Heart left ventricle (tissue), 16 donors: ENCODE measurements around the gene C1orf116. TPM values are rescaled to one million over a fixed set of nuclear protein-coding genes. Genes with fewer than 3 reads are reported as not detected.

Source experiments
- ATAC-seq, 4 donors: fragments of 200-7000 bp; cut with Tn5 transposase; one replicate each; pipeline ENCODE4 v1.9.1; 2020 to 2022; ENCODE audit warnings: moderate library complexity in 4 of 4, mild to moderate bottlenecking in 3 of 4, moderate number of reproducible peaks in 1 of 4
- DNase-seq, 5 donors: peaks; one replicate each; pipeline ENCODE4 v3.0.0-alpha.2; 2020
- H3K27ac ChIP-seq, 12 donors: fragments of 200-600 bp; sonication (generic) in 4 of 12; one replicate each; pipeline versions ENCODE4 v1.5.0 to v1.8.0; 2016 to 2022; ENCODE audit warnings: mild to moderate bottlenecking in 2 of 12
- H3K27me3 ChIP-seq, 9 donors: fragments of 200-600 bp; sonication (generic) in 2 of 9; one replicate each; pipeline versions ENCODE4 v1.5.1 to v1.8.0; 2016 to 2022; ENCODE audit warnings: mild to moderate bottlenecking in 3 of 9
- H3K36me3 ChIP-seq, 9 donors: fragments of 200-600 bp; sonication (generic) in 2 of 9; one replicate each; pipeline versions ENCODE4 v1.5.0 to v1.8.0; 2018 to 2022; ENCODE audit warnings: mild to moderate bottlenecking in 2 of 9
- H3K4me1 ChIP-seq, 12 donors: fragments of 200-600 bp; sonication (generic) in 4 of 12; one replicate each; pipeline versions ENCODE4 v1.5.0 to v1.8.0; 2016 to 2022; ENCODE audit warnings: mild to moderate bottlenecking in 3 of 12
- H3K4me3 ChIP-seq, 12 donors: fragments of 200-600 bp; sonication (generic) in 4 of 12; one replicate each; pipeline versions ENCODE4 v1.5.0 to v1.8.0; 2017 to 2022; ENCODE audit warnings: mild to moderate bottlenecking in 9 of 12, moderate library complexity in 4 of 12
- H3K9me3 ChIP-seq, 12 donors: fragments of 200-600 bp; sonication (generic) in 4 of 12; one replicate each; pipeline versions ENCODE4 v1.5.0 to v1.8.0; 2016 to 2022; ENCODE audit warnings: mild to moderate bottlenecking in 1 of 12
- POLR2A ChIP-seq, 2 donors: fragments of 450-650 bp; IDR thresholded peaks; one replicate each; pipeline ENCODE4 v1.6.1; 2017; ENCODE audit warnings: antibody characterized with exemption in 2 of 2, mild to moderate bottlenecking in 2 of 2, moderate library complexity in 2 of 2
- WGBS, 4 donors: extraction: QIAGEN DNeasy Blood & Tissue Kit in 2 of 4; methylation state at CpG; one replicate each; pipeline versions ENCODE4 v1.1.5 to v1.1.7; 2013 to 2018; 5-methylcytosine and 5-hydroxymethylcytosine counted together
- intact Hi-C, 10 donors: fragments of 100-400 bp; cut with DNase I; formaldehyde crosslinking; loops; one replicate each; pipeline versions ENCODE4 v1.11.1 to v1.14.2; 2022
- polyA plus RNA-seq, 2 donors: library from polyadenylated mRNA; stranded (reverse); fragments of 200-250 nt; gene quantifications; one replicate each; pipeline ENCODE4 v1.2.3, GENCODE V29; 2013
- total RNA-seq, 9 donors: library from RNA; depleted of rRNA in 2 of 9; stranded (reverse); fragments of >200 nt in 2 of 9; fragmentation: NEBNext Ultra II Directional in 3 of 9; extraction: Animal tissue kit (Norgen Biotek cat#: 25700) in 3 of 9; gene quantifications; one replicate each; pipeline versions ENCODE4 v1.1.0 to v1.2.4, GENCODE V29; 2016 to 2023
- TF ChIP-seq, protein P1 (sequence below), 12 donors: fragments of 200-600 bp; sonication (generic) in 4 of 12; IDR thresholded peaks; one replicate each; pipeline versions ENCODE4 v1.5.0 to v1.8.0; 2018 to 2022; ENCODE audit warnings: antibody characterized with exemption in 12 of 12, mild to moderate bottlenecking in 5 of 12
- donor health status: ischemic (EF 13 %, LVEDD 7.1; RV severe dilation, severe dysfunction).
- donor health status: healthy with polysubstance abuse.
- donor health status: DM: no; HTN: yes; CAD: no.
- donor health status: DM: no; HTN: no; CAD: no.
- donor health status: ischemic (EF 25% LVEDD 6.9; RV normal size, moderate dysfunction).
- donor health status: ischemic (EF 25% LVEDD 5.7; RV mildly dilated, moderate dysfunction).
- donor health status: healthy.
- donor health status: DM: yes; HTN: yes; CAD: no.
- donor health status: ischemic (EF 35%, LVEDD 5.7; RV mildly dilated, moderate dysfunction).
- donor health status: nonischemic (EF 11% LVEDD 7.7; RV severe dilation, severe dysfunction).
- donor health status: DM: yes; HTN: yes; CAD: no.
- donor health status: PGD.
- donor health status: ischemic (EF 29% LVEDD 5.4; RV normal size, mild dysfunction).
- donor health status: nonischemic (EF 23%, LVEDD 6.1; RV moderate dilation, normal function).

C1orf116 gene
- total and polyA plus RNA-seq, 11 donors: 0.08 to 3.3 (median 0.60) TPM

DNA sequence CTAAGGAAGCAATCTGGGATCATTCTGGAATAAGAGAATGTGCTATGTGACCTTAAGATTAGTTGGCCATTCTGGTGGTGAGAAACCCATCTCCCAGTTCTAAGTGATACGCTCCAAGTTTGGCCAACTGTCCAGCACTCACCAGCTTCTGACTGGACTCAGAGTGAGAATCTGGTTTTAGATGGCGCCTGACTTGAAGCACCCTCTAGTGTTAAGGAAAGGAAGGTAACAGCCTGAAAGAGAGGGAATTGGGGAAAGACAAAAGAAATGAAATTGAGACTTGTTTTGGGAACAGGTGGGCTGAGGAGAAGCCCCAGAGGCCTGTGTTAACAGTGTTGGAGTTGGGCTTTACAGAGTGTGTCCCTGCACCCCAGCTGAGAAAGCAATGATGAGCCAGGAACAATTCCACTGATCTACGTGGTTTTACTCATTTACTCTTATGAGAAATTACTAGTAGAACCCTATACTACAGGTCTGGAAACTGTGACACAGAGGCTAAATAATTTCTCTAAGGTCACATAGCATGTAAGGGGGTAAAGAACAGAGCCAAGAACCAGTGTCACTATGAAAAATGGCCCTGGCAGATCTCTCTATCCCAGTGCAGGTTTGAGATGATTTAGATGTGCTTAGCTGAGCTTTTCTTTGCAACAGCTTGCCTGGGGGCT is 53.0 kb downstream of the C1orf116 start:
- ATAC-seq (no peak), DNase-seq (no peak)
- Histone ChIP-seq H3K27me3 (peaks cover 0 to 9% (median 0%) of the 10 kb centered on the region in 9 donors), H3K36me3 (no peaks in the 10 kb centered on the region), H3K4me3 (no peak overlapping the region), H3K9me3 (no peaks in the 10 kb centered on the region), H3K4me1 (no peaks in the 10 kb centered on the region), H3K27ac (no peak overlapping the region)
- no peak for TF ChIP-seq POLR2A (IDR thresholded peaks at IDR 0.05)
- TF ChIP-seq, protein P1, sequence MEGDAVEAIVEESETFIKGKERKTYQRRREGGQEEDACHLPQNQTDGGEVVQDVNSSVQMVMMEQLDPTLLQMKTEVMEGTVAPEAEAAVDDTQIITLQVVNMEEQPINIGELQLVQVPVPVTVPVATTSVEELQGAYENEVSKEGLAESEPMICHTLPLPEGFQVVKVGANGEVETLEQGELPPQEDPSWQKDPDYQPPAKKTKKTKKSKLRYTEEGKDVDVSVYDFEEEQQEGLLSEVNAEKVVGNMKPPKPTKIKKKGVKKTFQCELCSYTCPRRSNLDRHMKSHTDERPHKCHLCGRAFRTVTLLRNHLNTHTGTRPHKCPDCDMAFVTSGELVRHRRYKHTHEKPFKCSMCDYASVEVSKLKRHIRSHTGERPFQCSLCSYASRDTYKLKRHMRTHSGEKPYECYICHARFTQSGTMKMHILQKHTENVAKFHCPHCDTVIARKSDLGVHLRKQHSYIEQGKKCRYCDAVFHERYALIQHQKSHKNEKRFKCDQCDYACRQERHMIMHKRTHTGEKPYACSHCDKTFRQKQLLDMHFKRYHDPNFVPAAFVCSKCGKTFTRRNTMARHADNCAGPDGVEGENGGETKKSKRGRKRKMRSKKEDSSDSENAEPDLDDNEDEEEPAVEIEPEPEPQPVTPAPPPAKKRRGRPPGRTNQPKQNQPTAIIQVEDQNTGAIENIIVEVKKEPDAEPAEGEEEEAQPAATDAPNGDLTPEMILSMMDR (IDR thresholded peaks at IDR 0.05): peak in 9 of 12 donors; percentile 6 to 44 (median 20)
- WGBS, 4 donors: 80 to 87% (median 81%) methylated on average over 3 of the region's 3 CpGs
- intact Hi-C loops: loop anchor here in 8 of 10 donors (5.0 to 10.0 kb wide), 8 partner anchors 345 to 495 kb away; partner anchors contain the start of genes DYRK3 (in 4 of the 8) and EIF2D (in 1 of the 8)

- Histone ChIP-seq H3K36me3 (no peaks in the 10 kb centered on the region), H3K4me3 (no peak overlapping the region), H3K27ac (no peak overlapping the region), H3K4me1 (no peaks in the 10 kb centered on the region), H3K9me3 (no peaks in the 10 kb centered on the region), H3K27me3 (peaks cover 0 to 9% (median 0%) of the 10 kb centered on the region in 9 donors)
- intact Hi-C loops: loop anchor here in 3 of 10 donors (10.0 kb wide), 3 partner anchors 343 to 373 kb away; partner anchors contain the start of gene DYRK3 (in 1 of the 3)
- no peak for DNase-seq
- TF ChIP-seq, protein P1 (IDR thresholded peaks at IDR 0.05): no peak
- no peak for ATAC-seq
- 88 to 90% (median 89%) methylated on average over 7 of the region's 7 CpGs for WGBS, 4 donors
Measured at GRCh38 chr1:206978259-206978658, 54.3 kb downstream of the C1orf116 start.

GRCh38 chr1:206975306-206975705 is 57.2 kb downstream of the C1orf116 start:
- 70 to 93% (median 82%) methylated on average over 1 of the region's 1 CpG for WGBS, 4 donors

GRCh38 chr1:206974140-206974539 is 58.4 kb downstream of the C1orf116 start:
- intact Hi-C loops: loop anchor here in 3 of 10 donors (10.0 kb wide), 3 partner anchors 339 to 369 kb away; partner anchors contain the start of gene DYRK3 (in 1 of the 3)
- ATAC-seq: no peak
- H3K4me1 ChIP-seq: peaks cover 0 to 18% (median 0%) of the 10 kb centered on the region in 12 donors
- H3K27ac ChIP-seq: no peak overlapping the region
- TF ChIP-seq, protein P1 (IDR thresholded peaks at IDR 0.05): no peak
- no peak for TF ChIP-seq POLR2A (IDR thresholded peaks at IDR 0.05)
- H3K27me3 ChIP-seq: peaks cover 0 to 18% (median 0%) of the 10 kb centered on the region in 9 donors
- no peak overlapping the region for H3K4me3 ChIP-seq
- WGBS, 4 donors: 87 to 90% (median 88%) methylated on average over 3 of the region's 3 CpGs
- H3K36me3 ChIP-seq: no peaks in the 10 kb centered on the region
- H3K9me3 ChIP-seq: no peaks in the 10 kb centered on the region
- no peak for DNase-seq

More at GRCh38 chr1:206975306-206975705, 57.2 kb downstream of the C1orf116 start:
- TF ChIP-seq, protein P1 (IDR thresholded peaks at IDR 0.05): no peak
- TF ChIP-seq POLR2A (IDR thresholded peaks at IDR 0.05): no peak
- intact Hi-C loops: loop anchor here in 3 of 10 donors (10.0 kb wide), 3 partner anchors 341 to 371 kb away; partner anchors contain the start of gene DYRK3 (in 1 of the 3)
- Histone ChIP-seq H3K4me1 (peaks cover 0 to 9% (median 0%) of the 10 kb centered on the region in 12 donors), H3K4me3 (no peak overlapping the region), H3K27me3 (peaks cover 0 to 10% (median 0%) of the 10 kb centered on the region in 9 donors), H3K27ac (no peak overlapping the region), H3K9me3 (no peaks in the 10 kb centered on the region), H3K36me3 (no peaks in the 10 kb centered on the region)
- no peak for DNase-seq
- ATAC-seq: no peak
